Activated CD8-positive, alpha-beta memory T cell treated with anti-CD3 and anti-CD28 coated beads, Interleukin-2, amount 50 U/mL, for 1 hour (primary cell): ENCODE results near the gene SPATA32.
"Not testable (repeated sequence)": the region's sequence is repeated elsewhere in the genome, so short reads cannot be mapped to it uniquely, and the experiment has no call there.

Source experiments
- DNase-seq: peaks from one replicate; pipeline ENCODE4 v3.0.0-alpha.2; 2020; ENCODE audit errors: extremely low read depth

Gene SPATA32

DNA sequence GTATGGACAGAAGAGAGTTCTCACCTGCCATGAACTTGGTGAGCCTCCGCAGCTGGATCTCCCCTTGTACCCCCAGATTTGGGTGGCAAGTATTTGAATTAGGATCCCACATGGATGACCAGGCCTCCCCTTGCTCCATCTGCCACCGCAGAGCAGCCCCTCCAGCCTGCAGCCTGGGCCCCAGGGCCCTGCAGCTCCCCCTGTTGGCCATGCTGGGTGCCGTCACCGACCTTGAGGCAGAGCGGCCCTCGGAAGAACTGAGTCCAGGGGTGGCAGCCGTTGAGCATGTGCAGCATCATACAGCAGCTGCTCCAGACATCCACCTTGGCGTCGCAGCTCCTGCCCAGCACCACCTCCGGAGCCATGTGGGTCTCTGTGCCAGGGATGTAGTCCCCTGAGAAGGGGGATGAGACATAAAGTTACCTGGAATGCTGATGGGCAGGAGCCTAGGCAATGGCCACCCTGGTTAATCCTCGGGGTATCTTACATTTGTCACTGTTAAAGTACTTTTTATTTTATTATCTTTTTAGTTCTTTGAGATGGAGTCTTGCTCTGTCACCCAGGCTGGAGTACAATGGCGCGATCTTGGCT, 9.0 kb upstream of the SPATA32 start:
- no peak for DNase-seq

DNA sequence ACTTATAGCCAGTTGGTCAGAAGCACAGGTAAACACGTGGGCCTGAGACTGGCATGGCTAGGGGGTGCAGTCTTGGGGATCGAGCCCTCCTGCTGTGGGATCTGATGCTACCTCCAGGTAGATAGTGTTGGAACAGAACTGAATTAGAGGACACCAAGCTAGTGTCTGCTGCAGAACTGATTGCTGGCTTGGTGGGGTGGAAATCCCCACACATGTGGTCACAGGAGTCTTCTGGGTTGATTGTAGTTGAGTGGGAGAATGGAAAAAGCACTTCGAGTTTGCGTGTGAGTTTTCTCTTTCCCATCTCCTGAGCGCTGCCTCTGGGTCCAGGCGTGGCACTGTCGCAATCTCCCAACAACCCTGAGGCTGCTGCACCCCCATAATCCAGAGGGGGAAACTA, 8.0 kb upstream of the SPATA32 start:
- no peak for DNase-seq

DNA sequence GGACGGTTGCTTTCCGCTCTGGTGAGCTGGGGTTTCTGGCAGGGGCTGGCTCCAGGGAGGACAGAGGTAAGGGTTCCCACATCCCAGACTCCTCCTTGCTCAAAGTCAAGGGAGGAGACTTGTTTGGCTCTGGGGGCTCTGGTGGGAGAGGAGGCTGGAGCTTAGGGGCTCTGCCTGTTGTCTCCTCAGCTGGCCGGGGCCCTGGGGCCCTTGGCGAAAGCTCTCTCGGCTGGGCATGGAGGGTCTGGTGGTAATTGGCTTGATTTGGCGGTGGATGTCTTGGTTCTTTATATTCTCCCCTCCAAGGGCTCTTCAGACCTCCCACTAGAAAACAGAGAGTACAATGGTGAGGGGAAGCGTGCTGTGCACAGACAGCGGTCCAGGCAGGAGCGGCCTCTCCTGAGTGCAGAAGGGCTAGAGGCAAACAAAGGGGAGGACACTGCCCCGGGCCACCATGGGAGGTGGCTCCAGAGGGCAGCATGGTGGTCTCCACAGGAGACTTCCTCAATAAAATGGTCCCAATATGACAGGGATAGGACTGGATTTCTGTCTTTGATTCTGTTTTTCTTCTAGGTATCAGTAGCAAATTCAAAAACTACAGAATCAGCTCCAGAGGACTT, 5.7 kb upstream of the SPATA32 start:
- DNase-seq, result no peak

DNA sequence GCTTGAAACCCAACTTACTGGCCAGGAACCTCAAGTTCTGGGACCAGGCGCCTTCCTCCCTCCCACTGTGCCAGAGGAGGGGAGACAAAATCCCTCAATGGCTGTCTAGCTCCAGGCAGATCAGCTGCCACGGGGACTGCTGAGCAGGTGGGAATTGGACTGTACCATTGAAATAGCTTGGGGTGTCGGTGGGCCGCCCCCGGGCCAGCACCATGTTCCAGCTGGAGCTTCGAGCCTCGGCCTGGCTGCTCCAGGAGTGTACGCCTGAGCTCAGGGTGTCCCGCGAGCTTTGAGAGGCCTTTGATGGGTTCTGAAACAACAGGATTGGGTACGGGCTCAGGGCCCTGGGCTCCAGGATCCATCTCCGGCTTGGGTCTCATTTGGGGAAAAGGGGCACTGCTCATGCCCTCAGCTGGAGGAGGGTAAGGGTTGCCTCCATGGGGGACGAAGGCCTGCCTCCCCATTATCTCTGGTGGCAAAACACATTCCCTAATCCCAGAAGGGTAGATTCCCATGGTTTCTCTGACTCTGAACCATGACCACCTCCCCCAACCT, 4.6 kb upstream of the SPATA32 start:
- DNase-seq, result no peak

DNA sequence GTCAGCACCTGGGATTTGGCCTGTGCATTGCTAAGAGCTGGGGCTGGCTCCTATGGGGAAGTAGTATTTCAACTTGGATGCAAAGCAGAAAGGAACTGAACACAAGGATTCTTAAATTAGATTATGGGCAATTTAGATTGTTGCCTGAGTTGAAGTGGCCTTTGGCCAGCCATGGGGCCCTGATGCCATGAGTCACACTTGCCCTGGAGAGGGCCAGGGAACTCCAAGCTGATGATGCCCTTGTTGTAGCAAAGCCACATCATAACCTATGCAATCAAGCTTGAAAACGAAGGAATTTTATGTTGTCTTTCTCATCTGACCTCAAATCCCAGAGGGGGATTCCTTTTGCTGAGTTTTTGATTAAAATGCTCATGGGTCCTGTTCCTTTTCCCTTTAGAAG, 3.9 kb upstream of the SPATA32 start:
- DNase-seq, result no peak

- DNase-seq, result no peak
Measured at GRCh38 chr17:45264988-45265387, 3.1 kb upstream of the SPATA32 start.

DNA sequence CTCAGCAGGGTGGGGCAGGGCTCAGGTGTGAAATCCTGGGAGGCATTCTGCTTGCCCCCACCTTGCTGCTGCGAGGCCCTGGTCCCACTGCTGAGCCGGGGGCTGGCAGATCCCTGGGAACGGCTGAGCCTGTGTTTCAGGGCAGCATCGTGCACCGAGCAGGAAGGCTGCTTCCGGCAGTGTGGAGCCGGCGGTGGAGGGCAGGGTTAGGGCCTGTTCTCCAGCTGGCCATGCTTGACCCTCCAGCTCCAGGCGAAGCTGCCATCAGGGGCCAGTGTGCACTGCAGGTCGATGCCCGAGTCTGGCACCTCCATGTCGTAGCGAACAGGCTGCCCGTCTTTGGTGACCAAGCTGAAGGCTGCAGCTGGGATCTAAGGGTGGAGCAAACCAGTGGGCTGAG, 2.5 kb upstream of the SPATA32 start:
- no peak for DNase-seq

GRCh38 chr17:45263477-45263860, 1.6 kb upstream of the SPATA32 start:
- no peak for DNase-seq

DNA sequence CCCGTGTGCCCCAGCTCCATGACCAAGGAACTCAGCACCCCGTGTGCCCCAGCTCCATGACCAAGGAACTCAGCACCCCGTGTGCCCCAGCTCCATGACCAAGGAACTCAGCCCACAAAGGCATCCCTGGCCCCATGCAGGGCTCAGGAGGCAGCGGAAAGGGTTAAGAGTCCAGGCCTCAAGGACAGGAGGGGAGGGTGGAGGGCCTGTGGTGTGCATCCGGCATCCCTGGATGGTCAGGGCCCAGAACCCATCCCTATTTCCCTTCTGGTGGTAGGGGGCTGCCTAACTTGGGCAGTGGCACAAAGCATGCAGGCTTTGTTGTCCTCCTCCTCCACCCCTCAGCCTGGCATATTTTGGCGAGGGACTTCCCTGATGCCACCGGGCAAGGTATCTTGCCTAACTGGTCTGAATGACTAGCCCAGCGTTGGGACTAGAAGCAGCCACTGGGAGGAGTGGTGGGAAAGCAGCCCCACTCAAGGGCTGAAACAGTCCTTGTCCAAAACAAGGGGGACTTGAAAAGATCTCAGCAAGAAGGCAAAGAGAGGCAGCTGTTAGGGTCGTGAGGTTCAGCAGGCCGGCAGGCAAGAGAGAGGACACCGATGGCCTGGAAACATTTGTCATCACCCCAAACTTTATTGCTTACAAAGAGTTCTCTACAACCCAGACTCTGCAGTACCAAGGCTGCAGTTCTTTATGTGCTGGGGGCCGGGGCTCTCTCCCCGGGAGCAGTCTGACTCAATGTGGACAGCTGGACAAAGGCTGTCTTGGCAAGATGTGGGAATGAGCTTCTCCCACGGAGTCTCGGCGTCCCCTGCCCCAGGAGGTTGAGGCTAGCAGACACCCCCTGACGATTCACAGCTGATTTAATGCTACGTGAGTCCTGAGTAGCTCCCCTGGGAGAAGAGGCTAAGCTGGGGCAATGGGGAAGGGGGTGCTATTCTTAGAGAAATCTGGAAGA, 902 bp upstream of the SPATA32 start:
- no peak for DNase-seq

DNA sequence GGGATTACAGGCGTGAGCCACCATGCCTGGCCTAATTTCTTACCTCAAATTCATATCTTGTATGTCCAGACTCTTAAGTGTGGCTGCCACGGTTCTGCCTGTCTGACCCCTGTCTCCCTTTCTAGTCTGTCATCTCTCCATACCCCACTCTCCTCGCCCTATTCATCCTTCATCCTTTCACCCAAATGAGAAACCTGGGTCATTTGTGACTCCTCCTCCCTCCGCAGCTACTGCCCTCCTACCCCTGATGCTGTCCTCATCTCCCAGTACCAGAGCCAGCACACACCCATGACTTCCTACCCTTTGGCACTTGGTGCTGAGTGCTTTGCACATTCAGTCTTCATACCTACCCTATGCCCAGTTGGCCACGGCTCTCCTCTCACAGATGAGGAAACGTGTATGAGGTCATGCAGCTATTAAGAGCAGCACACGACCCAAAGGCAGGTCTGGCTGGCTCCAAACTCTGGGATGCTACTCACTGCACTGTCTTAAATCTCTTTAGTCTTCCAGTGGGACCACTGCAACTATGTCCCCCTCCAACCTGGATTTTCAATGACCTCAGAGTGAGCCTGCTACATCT, 1.6 kb downstream of the SPATA32 start:
- DNase-seq, result no peak

DNA sequence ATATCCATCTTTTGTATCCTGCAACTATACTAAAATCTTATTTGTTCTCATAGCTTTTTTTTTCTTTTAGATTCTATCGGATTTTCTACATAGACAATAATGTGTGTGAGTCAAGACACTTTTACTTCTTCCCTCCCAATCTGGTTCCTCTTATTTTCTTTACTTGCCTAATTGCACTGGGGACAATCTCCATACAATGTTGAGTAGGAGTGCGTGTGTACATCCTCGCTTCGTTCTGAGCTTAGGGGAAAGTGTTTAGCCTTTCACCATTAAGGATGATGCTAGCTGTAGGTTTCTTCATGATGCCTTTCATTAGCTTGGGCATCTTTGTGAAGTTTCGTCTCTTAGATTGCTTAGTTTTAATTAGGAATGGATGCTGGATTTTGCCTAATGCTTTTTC, 2.9 kb downstream of the SPATA32 start:
- DNase-seq, result no peak

DNA sequence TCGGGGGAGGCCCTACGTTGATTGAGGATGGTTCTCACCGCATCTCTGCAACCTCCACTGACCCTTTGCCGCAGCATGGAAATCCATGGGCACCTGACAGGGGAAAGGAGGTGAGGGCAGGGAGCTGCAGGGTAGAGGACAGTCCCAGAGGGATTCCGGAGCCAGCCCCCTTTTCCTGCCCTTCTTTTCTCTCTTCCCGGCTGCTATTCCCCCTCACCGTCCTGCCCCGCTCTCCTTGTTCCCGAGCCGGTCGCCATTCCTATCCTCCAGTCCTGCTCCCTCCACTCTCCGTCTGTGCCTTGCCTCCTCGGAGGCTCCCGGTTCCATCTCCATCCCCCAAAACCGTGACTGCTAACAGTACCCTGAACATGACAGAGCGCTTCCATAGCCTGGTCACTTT, 4.8 kb downstream of the SPATA32 start:
- DNase-seq, result no peak

- no peak for DNase-seq
Measured at GRCh38 chr17:45256114-45256966, 5.6 kb downstream of the SPATA32 start.

GRCh38 chr17:45255358-45255757, 6.5 kb downstream of the SPATA32 start:
- no peak for DNase-seq

DNA sequence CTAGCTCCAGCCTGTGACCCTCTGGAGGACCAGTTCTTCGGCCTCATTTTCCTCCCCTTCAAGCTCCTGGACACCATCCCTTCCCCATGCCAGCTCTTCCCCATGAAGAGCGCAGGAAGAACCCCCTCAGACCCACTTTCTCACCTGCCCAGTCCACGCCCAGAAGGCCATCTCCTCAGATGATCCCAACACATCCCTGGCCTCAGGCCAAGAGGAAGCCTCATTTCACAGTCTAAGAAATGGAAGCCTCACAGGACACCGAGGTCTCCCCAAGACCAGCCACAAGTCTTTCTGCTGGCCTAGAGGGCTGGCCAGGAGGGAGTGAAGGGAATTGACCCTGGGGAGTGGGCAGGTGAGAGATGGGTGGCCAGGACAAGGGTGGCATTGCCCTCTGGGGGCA, 8.0 kb downstream of the SPATA32 start:
- DNase-seq, result no peak

GRCh38 chr17:45253237-45253636, 8.7 kb downstream of the SPATA32 start:
- not testable (repeated sequence) for DNase-seq

- DNase-seq, result no peak
Measured at GRCh38 chr17:45251931-45252330, 10.0 kb downstream of the SPATA32 start.

GRCh38 chr17:45248132-45248957, 13.5 kb downstream of the SPATA32 start:
- DNase-seq, result no peak

DNA sequence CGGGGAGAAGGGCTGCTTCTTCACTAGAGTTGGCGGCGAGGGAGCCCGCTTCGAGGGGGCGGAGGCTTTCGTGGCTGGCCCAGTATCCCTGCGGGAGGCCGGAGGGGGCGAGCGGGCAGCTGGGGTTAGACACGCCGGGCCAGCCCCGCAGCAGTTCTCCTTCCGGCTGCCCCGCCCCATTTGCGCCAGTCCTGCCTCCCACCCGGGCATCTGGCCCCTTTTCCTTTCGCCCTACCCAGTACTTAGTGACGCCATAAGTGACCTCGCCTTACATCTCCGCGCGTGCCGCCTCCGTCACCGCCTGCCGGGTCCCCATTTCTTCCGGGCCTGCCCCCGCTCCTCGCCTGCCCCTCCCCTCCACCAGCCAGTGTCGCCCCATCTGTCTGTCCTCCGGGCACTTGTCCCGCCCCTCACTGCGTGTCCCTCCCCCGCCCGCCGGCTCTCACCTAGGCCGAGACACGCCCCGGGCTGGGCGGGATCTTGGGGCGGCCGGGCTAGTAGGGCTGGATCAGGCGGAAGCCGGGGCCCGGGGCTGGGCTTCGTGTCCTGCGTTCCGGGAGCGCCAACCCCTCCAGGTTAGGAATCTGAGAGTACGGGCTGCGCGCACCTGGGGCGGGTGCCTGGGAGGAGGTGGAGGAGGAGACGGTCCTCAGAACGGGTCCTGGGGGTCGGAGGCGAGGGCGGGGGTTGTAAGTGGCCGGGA, 14.3 kb downstream of the SPATA32 start:
- peak; percentile 92 for DNase-seq
